H1 (cell line): Measurements from ENCODE around the gene PKD2.

Experiments
- KDM4A ChIP-seq: IDR thresholded peaks from one replicate; pipeline ENCODE4 v1.7.1; 2012; ENCODE audit warnings: low read depth, mild to moderate bottlenecking, moderate library complexity, low read length, inconsistent platforms; ENCODE audit not compliant: severe bottlenecking
- POLR2A ChIP-seq, 2 experiments: IDR thresholded peaks; 1 replicate in 1 of 2; 2 replicates in 1 of 2; pipeline ENCODE4 v1.6.1; 2011; ENCODE audit warnings: low read depth in 2 of 2, low read length in 2 of 2, mild to moderate bottlenecking in 2 of 2; ENCODE audit errors: control extremely low read depth in 1 of 2
- POLR2AphosphoS5 ChIP-seq: IDR thresholded peaks from 2 replicates; pipeline ENCODE4 v1.6.1; 2011; ENCODE audit warnings: low read depth, low read length
- SIN3A ChIP-seq, 2 experiments: IDR thresholded peaks in 1 of 2; conservative IDR thresholded peaks in 1 of 2; 2 replicates each; pipeline ENCODE4 v1.6.1; 2011 to 2012; ENCODE audit warnings: low read length in 2 of 2, improper control_type of control experiment in 1 of 2, low read depth in 1 of 2, mild to moderate bottlenecking in 1 of 2
- TF ChIP-seq, protein P1 (sequence below), 3 experiments: IDR thresholded peaks; 1 replicate in 2 of 3; 2 replicates in 1 of 3; pipeline versions ENCODE4 v1.5.1 to v1.6.1; 2011; ENCODE audit warnings: low read length in 3 of 3, mild to moderate bottlenecking in 3 of 3, inconsistent platforms in 2 of 3, low read depth in 1 of 3, moderate library complexity in 1 of 3; ENCODE audit not compliant: insufficient read depth in 1 of 3; ENCODE audit errors: control extremely low read depth in 1 of 3

DNA sequence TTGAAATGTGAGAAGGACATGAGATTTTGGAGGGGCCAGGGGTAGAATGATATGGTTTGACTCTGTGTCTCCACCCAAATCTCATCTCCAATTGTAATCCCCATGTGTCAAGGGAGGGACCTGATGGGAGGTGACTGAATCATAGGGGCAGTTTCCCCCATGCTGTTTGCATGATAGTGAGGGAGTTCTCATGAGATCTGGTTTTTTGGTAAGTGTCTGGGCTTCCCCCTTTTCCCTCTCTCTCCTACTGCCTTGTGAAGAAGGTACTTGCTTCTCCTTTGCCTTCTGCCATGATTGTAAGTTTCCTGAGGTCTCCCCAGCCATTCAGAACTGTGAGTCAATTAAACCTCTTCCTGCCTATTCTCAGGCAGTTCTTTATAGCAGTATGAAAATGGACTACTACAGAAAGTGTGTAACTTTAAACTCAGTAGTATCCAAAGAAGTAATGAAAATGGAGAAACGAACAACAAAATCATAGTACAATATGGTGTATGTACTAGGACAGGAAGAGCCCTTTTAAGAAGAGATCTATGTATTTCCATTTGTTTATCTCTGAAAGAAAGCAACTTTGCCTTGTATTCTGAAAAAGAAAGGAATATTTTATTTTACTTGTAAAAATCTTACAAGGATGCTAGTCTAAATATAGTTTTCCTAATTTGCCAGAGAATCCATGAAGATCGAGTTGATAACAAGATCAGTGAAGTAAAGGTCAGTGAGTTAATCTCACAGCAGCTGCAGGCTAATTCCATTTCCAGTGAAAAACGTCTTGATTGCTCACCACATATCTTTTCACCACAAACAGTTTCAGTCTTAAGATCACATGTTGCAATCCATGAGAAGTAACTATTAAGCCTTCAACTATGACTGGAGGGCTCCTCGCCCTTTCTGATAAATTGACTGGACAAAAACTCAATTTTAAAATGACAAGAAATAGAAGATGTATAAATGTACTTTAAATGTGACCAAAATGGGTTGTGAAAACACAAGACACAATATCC, 20.5 kb downstream of the PKD2 start:
- TF ChIP-seq POLR2AphosphoS5 (no peak), KDM4A (no peak), SIN3A (conservative IDR thresholded peaks at IDR 0.05 in 1 of 2, IDR thresholded peaks at IDR 0.05 in 1 of 2; ENCODE audit: low read depth in 1 of 2, low read length in 2 of 2) (no peak), POLR2A (IDR thresholded peaks at IDR 0.05; ENCODE audit: control extremely low read depth in 1 of 2, low read depth in 2 of 2, low read length in 2 of 2) (no peak)
- TF ChIP-seq, protein P1, sequence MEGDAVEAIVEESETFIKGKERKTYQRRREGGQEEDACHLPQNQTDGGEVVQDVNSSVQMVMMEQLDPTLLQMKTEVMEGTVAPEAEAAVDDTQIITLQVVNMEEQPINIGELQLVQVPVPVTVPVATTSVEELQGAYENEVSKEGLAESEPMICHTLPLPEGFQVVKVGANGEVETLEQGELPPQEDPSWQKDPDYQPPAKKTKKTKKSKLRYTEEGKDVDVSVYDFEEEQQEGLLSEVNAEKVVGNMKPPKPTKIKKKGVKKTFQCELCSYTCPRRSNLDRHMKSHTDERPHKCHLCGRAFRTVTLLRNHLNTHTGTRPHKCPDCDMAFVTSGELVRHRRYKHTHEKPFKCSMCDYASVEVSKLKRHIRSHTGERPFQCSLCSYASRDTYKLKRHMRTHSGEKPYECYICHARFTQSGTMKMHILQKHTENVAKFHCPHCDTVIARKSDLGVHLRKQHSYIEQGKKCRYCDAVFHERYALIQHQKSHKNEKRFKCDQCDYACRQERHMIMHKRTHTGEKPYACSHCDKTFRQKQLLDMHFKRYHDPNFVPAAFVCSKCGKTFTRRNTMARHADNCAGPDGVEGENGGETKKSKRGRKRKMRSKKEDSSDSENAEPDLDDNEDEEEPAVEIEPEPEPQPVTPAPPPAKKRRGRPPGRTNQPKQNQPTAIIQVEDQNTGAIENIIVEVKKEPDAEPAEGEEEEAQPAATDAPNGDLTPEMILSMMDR (IDR thresholded peaks at IDR 0.05; ENCODE audit: control extremely low read depth in 1 of 3, insufficient read depth in 1 of 3, low read depth in 1 of 3, low read length in 3 of 3), result no peak
